ENCODE measurements around the gene CHI3L1.

CHI3L1 gene

DNA sequence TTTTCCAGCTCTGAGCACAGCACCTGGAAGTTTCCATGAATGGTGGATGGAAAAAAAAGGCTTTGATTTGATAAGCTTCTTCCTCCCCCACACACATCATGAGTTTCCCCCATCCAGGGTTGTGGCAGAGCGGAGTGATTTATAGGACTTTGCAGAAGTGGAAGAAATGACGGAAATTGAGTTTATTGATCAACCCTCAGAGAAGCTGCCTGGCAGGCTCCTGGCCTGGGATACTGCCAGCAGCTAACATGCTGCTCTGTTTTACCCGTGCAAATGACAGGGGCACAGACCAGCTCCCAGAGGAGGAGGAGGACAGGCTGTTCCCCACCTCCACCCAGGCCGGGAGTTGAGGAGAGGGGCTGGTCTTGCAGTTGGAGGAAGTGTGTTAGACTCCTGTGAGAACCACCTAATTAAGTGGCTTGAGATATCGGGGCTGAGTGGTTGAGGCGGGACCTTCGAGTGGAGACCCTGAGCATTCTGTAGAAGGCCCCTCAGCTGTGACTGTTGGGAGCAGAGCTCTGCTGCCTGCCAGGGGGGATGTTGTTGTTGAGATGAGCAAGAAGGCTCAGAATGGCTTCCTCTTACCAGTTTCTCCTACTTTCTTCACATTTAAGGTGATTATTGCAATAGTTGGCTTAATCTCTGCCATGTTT is 37.2 kb downstream of the CHI3L1 start:
- no peak for DNase-seq

- no peak for DNase-seq
These were observed 37.9 kb downstream of the CHI3L1 start for GRCh38 chr1:203148579-203148978.

GRCh38 chr1:203148127-203148526 is 38.4 kb downstream of the CHI3L1 start:
- no peak for DNase-seq

DNA sequence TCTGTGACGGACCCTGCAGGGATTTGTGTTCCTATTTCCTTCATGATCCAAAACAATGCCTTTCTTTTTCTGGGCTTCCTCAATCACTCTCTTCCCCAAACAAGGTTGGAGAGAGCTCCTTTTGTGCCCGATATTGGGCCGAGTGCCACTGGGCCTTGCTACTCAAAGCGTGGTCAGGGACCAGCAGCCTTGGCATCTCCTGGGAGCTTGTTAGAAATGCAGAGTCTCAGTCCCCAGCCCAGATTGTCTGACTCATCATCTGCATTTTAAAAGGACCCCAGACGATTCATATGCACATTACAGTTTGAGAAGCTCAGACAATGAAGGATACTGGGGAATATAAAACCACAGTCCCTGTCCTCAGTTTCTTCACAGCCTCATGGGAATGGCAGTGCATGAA is 39.1 kb downstream of the CHI3L1 start:
- DNase-seq = no peak

- DNase-seq = no peak
These were observed 40.0 kb downstream of the CHI3L1 start for GRCh38 chr1:203146537-203146936.

- no peak for DNase-seq
These were observed 40.5 kb downstream of the CHI3L1 start for GRCh38 chr1:203146042-203146369.

DNA sequence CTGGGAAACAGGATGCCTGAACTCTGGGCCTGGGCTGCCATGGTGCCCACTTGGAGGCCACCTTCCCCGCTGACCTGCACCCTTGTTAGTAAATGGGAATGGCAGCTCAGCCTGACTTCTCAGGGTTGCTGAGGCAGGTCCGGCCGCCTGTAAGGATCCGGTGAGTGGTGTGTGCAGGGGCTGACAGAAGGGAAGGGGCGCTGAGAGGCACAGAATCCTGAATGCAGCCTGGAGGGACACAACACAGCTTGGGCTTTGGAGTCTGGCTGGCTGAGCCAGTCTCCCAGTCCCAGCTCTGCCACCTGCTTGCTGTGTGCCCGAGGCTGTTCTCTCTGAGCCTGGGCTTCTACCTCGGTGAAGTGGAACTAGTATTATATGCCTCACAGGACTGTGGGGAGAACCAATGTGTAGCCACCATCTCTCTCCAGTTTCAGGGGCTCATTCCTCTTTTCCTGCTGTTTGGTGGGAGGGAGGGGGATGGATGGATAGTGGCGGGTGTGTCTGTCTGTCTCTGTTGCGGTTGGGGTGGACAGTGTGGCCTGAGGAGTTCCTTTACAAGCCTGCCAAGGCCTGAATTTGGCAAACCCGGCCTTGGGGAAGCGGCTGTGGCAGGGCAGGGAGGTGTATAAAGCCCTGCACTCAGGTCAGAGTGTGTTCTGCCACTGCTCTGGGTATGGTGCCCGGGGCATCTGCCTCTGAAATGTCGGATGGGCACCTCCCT is 41.0 kb downstream of the CHI3L1 start:
- no peak for DNase-seq

GRCh38 chr1:203144661-203145060 is 41.8 kb downstream of the CHI3L1 start:
- DNase-seq = peak; percentile 92

- DNase-seq = no peak
These were observed 42.9 kb downstream of the CHI3L1 start for GRCh38 chr1:203143641-203144040.

GRCh38 chr1:203142684-203143408 is 43.7 kb downstream of the CHI3L1 start:
- DNase-seq = no peak

- DNase-seq = no peak
These were observed 44.4 kb downstream of the CHI3L1 start for GRCh38 chr1:203142124-203142523.

DNA sequence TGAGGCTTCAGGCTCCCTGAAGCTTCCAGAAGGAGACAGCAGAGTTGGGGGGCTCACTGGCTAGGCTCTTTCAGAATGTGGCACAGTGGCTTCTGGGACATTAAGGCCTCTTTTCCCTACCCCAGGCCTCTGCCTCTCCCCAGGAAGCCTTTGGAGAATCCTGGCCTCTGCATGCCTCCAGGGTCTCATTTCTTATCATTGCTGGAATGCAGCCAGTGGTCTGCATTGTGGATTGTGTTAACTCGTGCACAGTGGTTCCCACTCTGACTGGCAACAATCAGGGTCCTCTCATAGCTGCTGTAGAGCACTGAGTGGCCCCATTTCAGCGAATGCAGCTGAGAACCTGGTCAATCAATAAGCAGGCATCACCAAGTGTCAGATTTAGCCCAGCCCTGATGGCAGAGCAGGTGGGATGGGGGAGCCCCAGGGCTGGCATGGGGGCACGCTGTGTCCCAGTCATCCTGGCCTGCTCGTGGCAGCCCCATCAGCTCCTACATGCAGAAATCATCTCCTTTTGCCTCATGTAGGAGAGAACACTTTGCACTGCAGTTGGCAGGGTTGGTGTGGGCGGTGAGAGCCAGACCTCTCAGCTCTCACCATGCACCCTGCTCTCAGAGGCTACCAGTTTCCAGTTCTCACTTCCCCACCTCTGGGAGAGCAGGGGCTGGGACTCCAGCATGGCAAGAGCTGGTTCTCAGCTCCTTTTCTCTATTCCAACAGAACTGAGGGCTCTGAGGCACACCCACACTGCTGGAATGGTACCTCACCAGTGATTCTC is 45.6 kb downstream of the CHI3L1 start:
- peak; percentile 82 for DNase-seq

DNA sequence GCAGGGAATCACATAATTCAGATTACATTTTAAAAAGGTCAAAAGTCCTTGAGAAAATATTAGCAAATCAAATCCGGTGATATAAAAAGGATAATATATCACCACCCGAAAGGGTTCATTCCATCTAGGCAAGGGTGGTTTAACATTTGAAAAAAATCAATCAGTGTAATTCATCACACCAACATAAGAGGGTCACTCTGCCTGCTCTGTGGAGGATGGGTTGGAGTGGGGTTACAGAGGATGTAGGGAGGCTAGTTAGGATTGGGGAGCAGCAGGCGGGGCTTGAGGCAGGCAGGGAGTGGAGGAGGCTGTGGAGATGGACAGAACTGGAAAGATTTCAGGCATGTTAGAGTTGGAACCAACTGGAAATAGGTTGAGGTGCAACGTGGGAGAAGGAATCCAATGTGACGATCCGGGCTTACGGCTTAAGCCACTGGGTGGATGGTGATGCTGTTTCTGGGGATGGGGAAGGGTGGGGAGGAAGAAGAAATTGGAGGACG is 46.5 kb downstream of the CHI3L1 start:
- no peak for DNase-seq

- no peak for DNase-seq
These were observed 48.4 kb downstream of the CHI3L1 start for GRCh38 chr1:203138066-203138465.

- no peak for DNase-seq
These were observed 49.2 kb downstream of the CHI3L1 start for GRCh38 chr1:203137324-203137723.

- DNase-seq = no peak
These were observed 50.0 kb downstream of the CHI3L1 start for GRCh38 chr1:203136409-203137042.

- DNase-seq = no peak
These were observed 50.7 kb downstream of the CHI3L1 start for GRCh38 chr1:203135636-203136305.

GRCh38 chr1:203133970-203134725 is 52.4 kb downstream of the CHI3L1 start:
- peak; percentile 84 for DNase-seq

GRCh38 chr1:203131548-203132200 is 54.8 kb downstream of the CHI3L1 start:
- peak; percentile 47 for DNase-seq

- DNase-seq = peak; percentile 38
These were observed 56.0 kb downstream of the CHI3L1 start for GRCh38 chr1:203130358-203130985.

Measured in islet precursor cell (in vitro differentiated cells).